CD4-positive, alpha-beta T cell treated with Interleukin-4 for 1 hour (primary cell): Measurements from ENCODE around the gene CA11.
"Not testable (repeated sequence)": the region's sequence is repeated elsewhere in the genome, so short reads cannot be mapped to it uniquely, and the experiment has no call there.

Experiments used
- DNase-seq, 2 donors: peaks; one replicate each; pipeline ENCODE4 v3.0.0-alpha.2; 2020 to 2022

CA11 gene

GRCh38 chr19:48646001-48646721, at the start of gene CA11:
TSS of gene CA11 (minus strand) at chr19:48646187. CDS start at chr19:48645632, 555 bp downstream.
- DNase-seq: peak; percentile 93 to 95

DNA sequence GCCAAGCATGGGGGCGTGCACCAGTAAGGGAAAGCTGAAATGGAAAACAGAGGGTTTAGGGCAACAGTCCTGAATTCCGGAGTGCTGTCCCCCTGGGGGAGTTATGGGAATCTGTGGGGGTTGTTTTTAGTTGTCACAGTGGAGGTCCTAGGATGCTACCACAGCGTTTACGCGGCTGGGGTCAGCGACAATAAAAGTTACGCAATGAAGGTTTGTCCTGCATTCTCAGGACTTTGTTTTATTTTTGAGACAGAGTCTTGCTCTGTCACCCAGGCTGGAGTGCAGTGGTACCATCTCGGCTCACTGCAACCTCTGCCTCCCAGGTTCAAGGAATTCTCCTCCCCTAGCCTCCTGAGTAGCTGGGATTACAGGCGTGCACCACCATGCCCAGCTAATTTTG, 47.6 kb upstream of the CA11 start:
- not testable (repeated sequence) for DNase-seq

GRCh38 chr19:48689449-48689848, 43.5 kb upstream of the CA11 start:
- DNase-seq: no peak

GRCh38 chr19:48687776-48688175, 41.8 kb upstream of the CA11 start:
- DNase-seq: no peak

- not testable (repeated sequence) for DNase-seq
These were observed 40.6 kb upstream of the CA11 start for GRCh38 chr19:48686637-48687036.

DNA sequence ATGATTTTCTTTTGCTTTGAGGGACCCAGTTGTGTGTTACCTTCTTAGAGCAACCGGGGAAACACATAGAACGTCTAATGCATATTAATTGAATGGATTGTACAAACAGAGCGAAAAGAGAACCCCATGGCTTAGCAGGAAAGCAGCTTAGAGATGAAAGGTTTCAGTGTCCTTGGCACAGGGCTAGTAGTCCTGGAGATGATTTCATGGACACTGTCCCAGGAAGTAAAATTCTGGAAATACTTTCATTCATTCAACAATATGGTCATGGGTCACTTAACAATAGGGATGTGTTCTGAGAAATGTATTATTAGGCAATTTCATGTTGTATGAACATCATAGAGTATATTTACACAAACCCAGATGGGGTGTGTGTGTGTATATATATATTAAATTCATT, 40.1 kb upstream of the CA11 start:
- no peak for DNase-seq

GRCh38 chr19:48685583-48685982, 39.6 kb upstream of the CA11 start:
- DNase-seq: no peak

DNA sequence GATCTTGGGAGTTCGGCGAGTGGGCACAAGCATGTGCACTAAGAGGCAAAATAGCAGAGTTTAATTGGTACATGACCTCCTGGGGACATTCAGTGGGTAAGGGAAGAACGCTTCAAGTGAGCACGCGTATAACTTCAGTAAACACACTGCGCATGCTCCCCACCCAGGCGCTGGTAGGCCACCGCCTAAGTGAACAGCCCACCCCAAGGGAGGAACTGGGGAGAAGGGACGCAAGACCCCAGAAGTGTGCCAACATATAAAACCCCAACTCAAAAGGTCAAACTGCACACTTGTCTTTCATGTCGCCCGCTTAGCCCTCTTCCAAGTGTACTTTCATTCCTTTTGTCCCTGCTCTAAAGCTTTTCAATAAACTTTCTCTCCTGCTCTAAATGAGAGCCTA, 37.4 kb upstream of the CA11 start:
- DNase-seq: peak; percentile 12 to 65

DNA sequence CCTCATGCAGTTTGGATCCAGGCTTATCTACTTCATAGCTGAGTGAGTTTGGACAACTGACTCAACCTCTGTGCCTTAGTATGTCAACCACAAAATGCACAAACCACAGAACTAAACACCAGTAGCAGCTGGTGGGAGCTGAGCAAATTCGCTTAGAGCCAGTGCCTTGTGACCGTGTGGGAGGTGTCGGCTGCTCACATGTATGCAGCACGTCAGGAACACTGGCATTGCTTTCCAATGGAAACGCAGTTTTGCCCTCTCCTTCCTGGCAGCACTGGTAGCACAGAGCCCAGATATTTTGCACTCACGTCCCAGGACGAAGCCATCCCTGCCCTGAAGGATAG, 35.1 kb upstream of the CA11 start:
- no peak for DNase-seq

DNA sequence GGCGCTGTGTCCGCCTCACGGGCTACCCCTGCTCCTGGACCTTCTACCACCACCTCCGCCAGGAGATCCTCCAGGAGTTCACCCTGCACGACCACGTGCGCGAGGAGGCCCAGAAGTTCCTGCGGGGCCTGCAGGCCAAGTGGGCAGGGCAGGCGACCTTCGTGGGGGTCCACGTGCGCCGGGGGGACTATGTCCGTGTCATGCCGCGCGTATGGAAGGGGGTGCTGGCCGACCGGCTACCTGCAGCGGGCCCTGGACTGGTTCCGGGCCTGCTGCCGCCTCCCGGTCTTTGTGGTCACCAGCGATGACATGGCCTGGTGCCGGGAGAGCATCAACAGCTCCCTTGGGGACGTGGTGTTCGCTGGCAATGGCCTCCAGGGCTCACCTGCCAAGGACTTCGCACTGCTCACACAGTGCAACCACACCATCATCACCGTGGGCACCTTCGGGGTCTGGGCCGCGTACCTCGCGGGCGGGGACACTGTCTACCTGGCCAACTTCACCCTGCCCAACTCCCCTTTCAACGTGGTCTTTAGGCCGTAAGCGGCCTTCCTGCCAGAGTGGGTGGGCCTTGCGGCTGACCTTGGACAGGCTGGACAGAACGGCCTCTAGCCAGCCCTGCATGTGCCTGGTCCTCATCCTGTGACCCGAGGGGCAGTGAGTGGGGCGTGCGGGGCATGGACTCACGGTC, 34.6 kb upstream of the CA11 start:
- DNase-seq: no peak

DNA sequence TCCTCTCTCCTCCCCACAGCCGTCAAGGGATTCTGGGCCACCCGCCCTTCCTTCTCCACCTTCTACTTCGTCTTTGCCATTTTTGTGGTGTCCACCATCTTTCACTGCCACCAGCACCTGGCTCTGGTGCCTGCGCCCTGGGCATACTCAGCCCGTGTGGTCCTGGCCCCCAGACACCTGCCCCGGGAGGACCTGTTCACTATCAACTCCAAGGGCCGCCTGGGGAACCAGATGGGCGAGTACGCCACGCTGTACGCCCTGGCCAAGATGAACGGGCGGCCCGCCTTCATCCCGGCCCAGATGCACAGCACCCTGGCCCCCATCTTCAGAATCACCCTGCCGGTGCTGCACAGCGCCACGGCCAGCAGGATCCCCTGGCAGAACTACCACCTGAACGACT, 34.0 kb upstream of the CA11 start:
- DNase-seq: not testable (repeated sequence)

- no peak for DNase-seq
These were observed 32.2 kb upstream of the CA11 start for GRCh38 chr19:48678201-48678600.

DNA sequence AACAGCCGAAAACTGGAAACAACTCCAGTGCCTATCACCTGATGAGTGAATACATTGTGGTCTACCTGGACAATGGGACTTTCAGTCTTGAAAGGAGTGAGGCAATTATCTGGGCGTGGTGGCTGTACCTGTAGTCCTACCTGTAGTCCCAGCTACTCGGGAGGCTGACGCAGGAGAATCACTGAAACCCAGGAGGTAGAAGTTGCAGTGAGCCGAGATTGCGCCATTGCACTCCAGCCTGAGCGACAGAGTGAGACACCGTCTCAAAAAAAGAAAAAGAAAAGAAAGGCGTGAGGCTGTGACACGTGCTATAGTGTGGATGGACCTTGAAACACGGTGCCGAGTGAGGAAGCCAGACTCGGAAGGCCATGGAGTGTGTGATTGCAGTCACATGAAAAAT, 30.9 kb upstream of the CA11 start:
- no peak for DNase-seq

DNA sequence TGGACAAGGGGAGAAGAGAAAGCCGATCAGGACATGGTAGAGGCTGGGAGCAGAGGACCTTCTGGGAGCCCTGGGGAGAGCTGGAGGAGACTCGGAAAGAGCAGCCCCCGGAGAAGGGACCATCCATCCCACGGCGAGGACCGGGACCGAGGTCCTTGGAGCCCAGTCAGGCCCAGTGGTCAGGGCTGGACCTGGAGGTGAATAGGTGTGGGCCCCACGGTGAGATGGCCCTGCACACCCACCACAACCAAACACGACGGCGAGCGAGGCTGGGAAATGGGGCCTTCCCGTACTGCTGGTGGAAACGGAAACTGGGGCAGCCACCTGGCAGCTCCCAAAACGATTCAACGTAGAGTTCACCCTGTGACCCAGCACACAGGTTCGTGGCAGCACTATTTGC, 30.5 kb upstream of the CA11 start:
- DNase-seq: no peak

DNA sequence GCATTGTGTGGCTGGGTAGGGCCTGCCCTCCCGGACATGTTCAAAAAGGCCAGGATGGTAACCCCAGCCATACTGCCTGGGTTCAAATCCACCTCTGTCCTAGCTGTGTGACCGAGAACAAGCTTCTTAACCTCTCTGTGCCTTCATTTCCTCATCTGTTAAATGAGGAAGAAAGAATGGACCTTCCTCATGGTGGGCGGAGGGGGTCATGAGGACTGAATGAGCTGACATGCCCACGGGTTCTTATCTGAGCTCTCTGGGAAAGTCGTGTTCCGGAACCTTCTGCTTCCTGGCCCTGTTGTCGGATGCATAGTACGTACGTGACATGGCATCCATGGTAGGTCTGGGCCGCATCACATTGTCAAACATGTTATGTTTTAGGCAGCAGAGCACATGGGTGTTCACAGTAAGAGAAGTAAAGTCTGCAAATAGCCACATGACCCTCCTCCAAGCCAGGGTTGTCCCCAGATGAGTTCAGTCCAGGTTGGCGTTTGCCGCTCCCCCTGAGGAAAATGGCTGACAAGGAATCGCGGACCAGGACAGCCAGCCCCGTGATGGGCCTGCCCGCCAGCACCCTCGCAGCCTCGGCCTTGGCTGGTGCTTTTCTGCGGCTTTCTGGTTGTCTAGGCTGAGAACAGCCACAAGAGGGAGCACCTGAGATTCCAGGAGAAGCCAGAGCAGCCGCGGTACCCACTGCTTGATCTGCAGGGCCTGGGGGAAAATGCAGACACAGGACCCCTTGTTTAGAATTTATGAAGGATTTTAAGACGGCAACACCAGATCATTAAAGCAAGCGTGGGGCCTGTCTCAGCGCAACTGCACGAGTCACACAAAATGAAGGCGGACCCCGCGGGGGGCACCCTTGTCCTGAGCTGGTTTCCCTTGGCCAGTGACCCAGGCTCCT, 29.2 kb upstream of the CA11 start:
- DNase-seq: peak; percentile 82 to 84

DNA sequence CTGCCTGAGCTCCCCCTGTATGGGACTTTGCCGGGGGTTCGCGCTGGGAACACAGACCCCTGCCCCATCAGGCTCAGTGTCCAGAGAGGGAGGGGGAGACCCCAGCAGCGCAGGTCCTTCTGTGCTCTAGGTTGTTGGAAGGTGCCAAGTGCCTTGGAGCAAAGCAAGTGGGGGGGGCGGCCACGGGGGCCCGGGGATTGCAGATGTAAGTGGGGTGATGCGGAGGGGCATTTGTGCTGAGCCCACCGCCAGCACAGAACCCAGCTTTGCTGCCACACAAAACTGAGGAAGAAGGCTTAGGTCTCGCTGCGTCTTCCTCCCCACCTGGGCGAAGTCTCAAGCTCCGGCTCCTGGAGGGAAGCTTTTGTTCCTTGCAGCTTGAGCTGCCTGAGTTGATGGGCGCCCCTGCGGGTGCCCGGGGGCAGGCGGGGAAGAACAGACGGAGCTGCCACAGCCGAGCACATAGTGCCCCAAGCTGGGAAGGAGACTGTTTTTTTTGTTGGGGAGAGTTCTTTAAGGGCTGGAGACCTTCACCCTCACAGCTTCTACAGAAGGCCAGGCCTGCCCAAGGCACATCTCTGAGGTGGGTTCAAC, 28.3 kb upstream of the CA11 start:
- DNase-seq: no peak

- no peak for DNase-seq
These were observed 27.6 kb upstream of the CA11 start for GRCh38 chr19:48673436-48674100.

DNA sequence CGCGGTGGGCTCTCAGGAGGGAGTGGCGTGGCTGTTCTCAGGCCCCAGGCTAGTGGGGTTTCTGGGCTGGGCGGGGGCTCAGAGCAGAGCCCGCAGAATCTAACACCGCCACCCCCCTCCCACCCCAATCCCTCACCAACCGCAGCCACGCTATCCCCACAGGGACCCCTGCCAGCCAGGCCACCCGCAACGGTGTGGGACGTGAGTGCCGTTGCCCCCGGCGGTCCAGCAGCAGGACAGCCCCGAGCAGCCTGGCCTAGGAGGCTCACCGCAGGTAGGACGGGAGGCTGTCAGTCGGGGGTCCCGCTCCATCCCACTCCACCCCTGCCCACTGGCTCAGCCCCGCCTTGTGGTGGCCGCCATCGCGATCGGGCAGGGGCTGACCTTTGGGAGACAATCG, 27.0 kb upstream of the CA11 start, which contains the start of gene NTN5:
NTN5 (minus strand) TSS at position 24 of the 400 bp plus-strand sequence. CDS start 2,031 bp downstream, outside the sequence.
- DNase-seq: no peak

DNA sequence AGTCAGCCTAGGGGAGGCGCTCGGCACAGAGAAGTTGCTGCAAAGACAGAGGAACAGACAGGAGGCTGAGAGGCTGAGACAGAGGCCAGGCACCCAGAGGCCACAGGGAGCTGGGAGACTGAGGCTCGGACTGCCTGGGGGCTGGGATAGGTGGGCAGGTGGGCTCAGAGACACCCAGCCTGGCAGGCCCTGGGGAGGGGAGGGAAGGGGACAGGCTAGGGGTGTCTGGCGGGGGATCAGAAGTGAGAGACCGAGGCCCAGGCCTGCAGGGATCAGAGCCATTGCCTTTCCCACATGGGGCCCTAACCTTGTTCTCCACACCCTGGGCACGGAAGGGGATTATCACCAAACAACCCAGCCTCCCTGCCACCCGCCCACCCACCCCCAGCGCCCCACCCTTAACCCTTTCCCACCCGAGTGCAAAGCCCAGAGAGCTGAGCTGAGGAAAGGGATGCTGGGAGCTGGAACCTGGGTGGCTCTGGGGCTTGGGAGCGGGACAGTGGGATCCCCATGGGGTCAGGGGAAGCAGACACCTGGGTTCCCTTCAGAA, 25.5 kb upstream of the CA11 start:
- no peak for DNase-seq

DNA sequence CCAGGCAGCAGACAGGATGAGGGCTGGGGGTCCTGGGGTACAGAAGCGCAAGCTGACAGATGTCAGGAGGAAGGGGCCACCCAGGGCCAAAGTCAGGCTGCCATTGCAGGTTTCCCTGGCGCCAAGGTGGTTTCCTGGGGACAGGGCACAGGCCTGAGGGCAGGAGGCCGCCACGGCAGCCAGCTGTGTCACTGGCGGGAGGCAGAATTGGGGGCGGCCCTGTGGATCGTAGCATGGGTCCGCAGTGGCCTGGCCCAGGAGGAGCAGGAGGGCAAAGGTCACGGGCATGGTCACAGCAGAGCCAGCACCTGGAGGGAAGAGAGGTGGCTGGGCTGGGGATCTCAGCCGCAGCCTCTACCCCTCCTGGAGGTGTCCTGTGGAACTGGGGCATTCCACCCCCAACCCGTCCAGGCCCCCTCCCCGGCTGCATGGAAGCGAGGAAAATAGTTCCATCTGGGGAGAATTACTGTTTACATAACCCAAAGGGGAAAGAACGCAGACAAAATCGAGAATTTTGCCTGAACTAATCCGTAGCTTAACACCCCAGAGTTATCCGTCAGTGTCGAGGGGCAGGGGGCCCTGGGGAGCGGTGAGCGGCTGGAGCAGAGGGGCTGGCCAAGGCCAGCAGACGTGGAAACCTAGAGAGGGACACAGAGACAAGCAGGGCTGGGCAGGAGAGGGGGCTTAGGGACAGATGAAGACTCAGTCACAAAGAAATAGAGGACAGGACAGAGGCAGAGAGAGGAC, 24.9 kb upstream of the CA11 start:
- DNase-seq: no peak

GRCh38 chr19:48669903-48670668, 24.1 kb upstream of the CA11 start:
- no peak for DNase-seq
